GM10248 (cell line): ENCODE measurements around the gene SSRP1.

Experiments
- CTCF ChIA-PET: fragments of 300-600 bp; sonication (Branson Sonifier 250); formaldehyde crosslinking; extraction: SDS; loops from one replicate; lab custom pipeline; 2021; ENCODE audit warnings: antibody characterized with exemption; lab: Yijun Ruan, JAX
- POLR2A ChIA-PET: fragments of 350-650 bp; sonication (Branson Sonifier 250); formaldehyde crosslinking; extraction: SDS; loops from one replicate; lab custom pipeline; 2020; ENCODE audit warnings: antibody characterized with exemption; lab: Yijun Ruan, JAX
- DNase-seq: peaks from one replicate; pipeline ENCODE4 v3.0.0; 2012; ENCODE audit errors: extremely low spot score
- TF ChIP-seq, protein P1 (sequence below): IDR thresholded peaks from 2 replicates; pipeline ENCODE4 v1.5.1; 2012; ENCODE audit warnings: mild to moderate bottlenecking, low read depth; ENCODE audit errors: extremely low read depth, missing control alignments, control extremely low read depth

The SSRP1 gene

GRCh38 chr11:57336111-57336666 is 497 bp upstream of the SSRP1 start:
- TF ChIP-seq, protein P1, sequence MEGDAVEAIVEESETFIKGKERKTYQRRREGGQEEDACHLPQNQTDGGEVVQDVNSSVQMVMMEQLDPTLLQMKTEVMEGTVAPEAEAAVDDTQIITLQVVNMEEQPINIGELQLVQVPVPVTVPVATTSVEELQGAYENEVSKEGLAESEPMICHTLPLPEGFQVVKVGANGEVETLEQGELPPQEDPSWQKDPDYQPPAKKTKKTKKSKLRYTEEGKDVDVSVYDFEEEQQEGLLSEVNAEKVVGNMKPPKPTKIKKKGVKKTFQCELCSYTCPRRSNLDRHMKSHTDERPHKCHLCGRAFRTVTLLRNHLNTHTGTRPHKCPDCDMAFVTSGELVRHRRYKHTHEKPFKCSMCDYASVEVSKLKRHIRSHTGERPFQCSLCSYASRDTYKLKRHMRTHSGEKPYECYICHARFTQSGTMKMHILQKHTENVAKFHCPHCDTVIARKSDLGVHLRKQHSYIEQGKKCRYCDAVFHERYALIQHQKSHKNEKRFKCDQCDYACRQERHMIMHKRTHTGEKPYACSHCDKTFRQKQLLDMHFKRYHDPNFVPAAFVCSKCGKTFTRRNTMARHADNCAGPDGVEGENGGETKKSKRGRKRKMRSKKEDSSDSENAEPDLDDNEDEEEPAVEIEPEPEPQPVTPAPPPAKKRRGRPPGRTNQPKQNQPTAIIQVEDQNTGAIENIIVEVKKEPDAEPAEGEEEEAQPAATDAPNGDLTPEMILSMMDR: no peak
- no peak for DNase-seq
- ChIA-PET POLR2A (interaction anchor here (1.4 kb wide), 2 partner anchors 11 to 19 kb away, joined by 4 to 10 read pairs; partner anchors contain the start of gene TNKS1BP1), CTCF (interaction anchor here (1.0 to 3.7 kb wide), 9 partner anchors 9 to 192 kb away, joined by 3 to 28 read pairs (median 4); no protein-coding TSS in a partner anchor)

GRCh38 chr11:57335023-57335342 is 709 bp downstream of the SSRP1 start:
- DNase-seq: no peak
- POLR2A ChIA-PET: interaction anchor here (1.4 kb wide), 2 partner anchors 10 to 17 kb away, joined by 4 to 10 read pairs; partner anchors contain the start of gene TNKS1BP1
- CTCF ChIA-PET: interaction anchor here (0.8 to 3.7 kb wide), 7 partner anchors 8 to 141 kb away, joined by 3 to 28 read pairs (median 4); no protein-coding TSS in a partner anchor
- TF ChIP-seq, protein P1: no peak

DNA sequence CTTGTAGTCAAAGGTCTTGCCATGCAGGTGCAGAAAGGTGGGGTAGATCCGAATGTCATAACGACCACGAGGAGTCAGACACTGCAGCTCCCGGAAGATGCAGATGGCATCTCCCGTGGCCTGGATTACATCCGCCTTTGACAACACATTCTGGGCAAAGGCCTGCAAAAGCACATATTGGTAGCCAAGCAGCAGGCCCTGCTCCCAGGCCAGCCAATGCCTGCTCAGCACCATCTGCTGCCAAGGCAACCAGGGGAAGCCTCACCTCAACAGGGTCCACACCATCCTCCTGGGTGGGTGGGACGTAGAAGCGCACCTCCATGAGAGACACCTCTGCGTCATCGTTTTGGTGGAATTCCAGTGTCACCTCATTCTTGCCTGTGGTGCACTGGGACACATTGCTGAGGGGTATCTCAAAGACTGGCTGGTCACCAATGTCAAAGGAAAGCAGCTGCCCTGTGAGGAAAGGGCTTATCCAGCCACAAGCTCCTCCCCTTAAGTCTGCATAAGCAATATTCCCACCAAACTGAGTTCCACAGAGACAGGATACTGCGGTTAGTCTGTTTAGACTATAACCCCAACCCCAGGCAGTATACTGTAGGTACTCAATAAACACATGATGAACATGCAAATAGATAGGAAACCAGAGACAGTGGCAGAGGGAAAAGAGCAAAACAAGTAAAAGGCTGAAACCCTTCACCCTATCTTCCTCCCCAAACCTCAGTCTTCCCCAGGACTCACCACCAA is 2.8 kb downstream of the SSRP1 start:
- ChIA-PET CTCF (interaction anchor here (1.0 to 3.6 kb wide), 3 partner anchors 13 to 128 kb away, joined by 4 to 15 read pairs (median 6); partner anchors contain the start of gene RTN4RL2), POLR2A (no interaction called here)
- TF ChIP-seq, protein P1: no peak
- DNase-seq: no peak

GRCh38 chr11:57331720-57332119 is 4.0 kb downstream of the SSRP1 start:
- CTCF ChIA-PET: interaction anchor here (0.6 to 3.6 kb wide), 6 partner anchors 9 to 491 kb away, joined by 3 to 15 read pairs (median 5); no protein-coding TSS in a partner anchor
- no peak for DNase-seq
- TF ChIP-seq, protein P1: no peak
- POLR2A ChIA-PET: no interaction called here

- CTCF ChIA-PET: interaction anchor here (0.8 to 3.6 kb wide), 4 partner anchors 13 to 312 kb away, joined by 3 to 15 read pairs (median 4); no protein-coding TSS in a partner anchor
- TF ChIP-seq, protein P1: no peak
- POLR2A ChIA-PET: no interaction called here
- no peak for DNase-seq
Measured at GRCh38 chr11:57330029-57330428, 5.7 kb downstream of the SSRP1 start.

DNA sequence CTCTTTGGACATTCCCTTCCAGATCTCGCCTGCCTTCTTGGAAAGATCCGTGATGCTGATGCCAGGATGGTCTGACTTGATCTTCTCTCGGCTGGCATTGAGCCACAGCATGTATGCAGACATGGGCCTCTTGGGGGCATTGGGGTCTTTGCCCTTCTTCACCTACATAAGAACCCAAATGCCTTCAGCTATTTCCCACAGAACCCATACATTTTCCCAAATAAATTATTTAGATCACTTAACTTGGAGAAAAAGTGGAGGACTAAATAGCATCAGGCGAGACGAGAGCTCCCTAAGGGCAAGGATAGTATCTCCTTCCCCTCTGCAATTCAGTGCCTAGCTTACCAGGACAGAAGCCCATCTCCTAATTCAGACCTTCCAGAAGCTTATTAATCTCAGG is 8.0 kb downstream of the SSRP1 start:
- no peak for DNase-seq
- ChIA-PET CTCF (no interaction called here), POLR2A (interaction anchor here (0.6 kb wide), 1 partner anchor 144 kb away, joined by 3 read pairs; no protein-coding TSS in a partner anchor)
- TF ChIP-seq, protein P1: no peak
